GM12801 (cell line): Measurements from ENCODE around the gene ZNF532.

Experiments used
- TF ChIP-seq, protein P1 (sequence below): IDR thresholded peaks from one replicate; pipeline ENCODE4 v1.5.1; 2011; ENCODE audit warnings: control low read depth; ENCODE audit not compliant: insufficient read length; ENCODE audit errors: extremely low read depth

ZNF532 gene

DNA sequence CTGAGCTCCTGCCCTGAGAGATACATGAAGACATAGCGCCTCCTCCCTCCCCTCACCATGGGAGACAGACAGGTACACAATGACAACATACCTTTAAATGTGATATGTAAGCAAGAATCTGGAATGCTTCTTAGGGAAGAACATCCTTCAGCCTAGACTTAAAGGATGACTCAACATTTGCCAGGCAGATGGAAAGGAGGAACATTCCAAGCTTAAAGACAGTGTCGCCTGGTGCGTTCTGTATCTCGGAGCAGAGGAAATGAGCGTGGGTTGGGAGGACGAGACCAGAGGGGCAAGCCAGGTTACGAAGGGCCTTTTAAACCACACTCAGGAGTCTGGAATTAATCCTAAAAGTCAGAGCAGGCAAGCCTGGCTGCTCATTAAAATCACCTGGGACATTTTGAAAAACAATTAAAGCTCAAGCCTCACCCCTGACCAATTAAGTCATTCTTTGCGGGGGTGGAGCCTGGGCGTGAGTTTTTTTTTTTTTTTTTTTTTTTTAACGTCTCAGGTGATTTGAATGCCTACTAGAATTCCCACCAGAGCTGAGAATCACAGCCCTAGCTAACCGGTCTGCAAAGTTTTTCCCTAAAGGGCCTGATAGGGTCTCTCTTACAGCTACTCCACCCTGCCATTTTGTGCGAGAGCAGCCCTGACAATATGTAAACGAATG lies 143.8 kb downstream of the ZNF532 start:
- TF ChIP-seq, protein P1, sequence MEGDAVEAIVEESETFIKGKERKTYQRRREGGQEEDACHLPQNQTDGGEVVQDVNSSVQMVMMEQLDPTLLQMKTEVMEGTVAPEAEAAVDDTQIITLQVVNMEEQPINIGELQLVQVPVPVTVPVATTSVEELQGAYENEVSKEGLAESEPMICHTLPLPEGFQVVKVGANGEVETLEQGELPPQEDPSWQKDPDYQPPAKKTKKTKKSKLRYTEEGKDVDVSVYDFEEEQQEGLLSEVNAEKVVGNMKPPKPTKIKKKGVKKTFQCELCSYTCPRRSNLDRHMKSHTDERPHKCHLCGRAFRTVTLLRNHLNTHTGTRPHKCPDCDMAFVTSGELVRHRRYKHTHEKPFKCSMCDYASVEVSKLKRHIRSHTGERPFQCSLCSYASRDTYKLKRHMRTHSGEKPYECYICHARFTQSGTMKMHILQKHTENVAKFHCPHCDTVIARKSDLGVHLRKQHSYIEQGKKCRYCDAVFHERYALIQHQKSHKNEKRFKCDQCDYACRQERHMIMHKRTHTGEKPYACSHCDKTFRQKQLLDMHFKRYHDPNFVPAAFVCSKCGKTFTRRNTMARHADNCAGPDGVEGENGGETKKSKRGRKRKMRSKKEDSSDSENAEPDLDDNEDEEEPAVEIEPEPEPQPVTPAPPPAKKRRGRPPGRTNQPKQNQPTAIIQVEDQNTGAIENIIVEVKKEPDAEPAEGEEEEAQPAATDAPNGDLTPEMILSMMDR: no peak

DNA sequence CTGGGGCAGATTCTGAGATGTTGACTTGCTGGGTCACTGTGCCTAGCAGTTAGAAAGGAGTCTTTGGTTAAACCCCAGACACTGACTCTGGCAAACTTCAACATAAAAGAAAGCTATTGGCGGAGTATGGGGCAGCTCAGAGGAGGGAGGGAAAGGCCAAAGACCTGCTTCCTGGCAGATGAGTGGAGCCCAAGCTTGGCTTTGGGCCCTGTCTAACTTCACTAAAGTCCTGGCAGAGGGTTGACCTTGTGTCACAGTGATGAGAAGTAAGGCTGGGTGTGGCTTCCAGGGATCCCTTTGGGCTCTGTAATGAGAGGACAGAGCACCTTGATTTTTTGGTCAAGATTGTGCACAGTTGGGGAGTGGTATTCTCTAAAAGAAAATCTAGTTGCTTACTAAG lies 145.2 kb downstream of the ZNF532 start:
- TF ChIP-seq, protein P1: no peak

DNA sequence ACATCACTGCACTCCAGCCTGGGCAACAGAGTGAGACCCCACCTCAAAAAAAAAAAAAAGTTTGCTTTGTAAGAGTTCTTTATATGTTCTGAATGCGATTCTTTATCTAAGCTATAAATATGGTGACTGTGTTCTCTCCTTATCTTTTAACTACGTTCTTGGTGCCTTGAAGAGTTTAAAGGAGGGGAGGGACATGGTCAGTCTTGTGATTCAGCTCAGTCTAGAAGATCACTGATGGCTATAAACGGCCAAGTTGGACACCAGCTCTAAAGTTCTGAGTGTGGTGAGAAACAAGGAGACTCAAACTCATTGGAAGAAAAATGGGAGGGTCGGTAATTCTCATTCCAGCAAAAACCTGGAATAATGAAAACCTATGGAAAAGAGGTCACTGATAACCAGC lies 146.6 kb downstream of the ZNF532 start:
- TF ChIP-seq, protein P1: no peak

DNA sequence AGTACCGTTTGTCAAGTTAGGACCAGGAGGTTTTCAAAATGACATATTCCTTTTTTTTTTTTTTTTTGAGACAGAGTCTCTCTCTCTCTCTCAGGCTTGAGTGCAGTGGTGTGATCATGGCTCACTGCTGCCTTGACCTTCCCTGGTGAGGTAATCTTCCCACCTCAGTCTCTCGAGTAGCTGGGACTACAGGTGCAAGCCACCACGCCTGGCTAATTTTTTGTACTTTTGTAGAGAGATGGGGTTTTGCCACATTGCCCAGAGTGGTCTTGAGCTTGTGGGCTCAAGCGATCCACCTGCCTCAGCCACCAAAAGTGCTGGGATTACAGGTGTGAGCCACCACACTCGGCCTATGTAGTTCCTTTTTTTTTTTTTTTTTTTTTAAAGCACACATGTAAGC lies 147.1 kb downstream of the ZNF532 start:
- TF ChIP-seq, protein P1: no peak

DNA sequence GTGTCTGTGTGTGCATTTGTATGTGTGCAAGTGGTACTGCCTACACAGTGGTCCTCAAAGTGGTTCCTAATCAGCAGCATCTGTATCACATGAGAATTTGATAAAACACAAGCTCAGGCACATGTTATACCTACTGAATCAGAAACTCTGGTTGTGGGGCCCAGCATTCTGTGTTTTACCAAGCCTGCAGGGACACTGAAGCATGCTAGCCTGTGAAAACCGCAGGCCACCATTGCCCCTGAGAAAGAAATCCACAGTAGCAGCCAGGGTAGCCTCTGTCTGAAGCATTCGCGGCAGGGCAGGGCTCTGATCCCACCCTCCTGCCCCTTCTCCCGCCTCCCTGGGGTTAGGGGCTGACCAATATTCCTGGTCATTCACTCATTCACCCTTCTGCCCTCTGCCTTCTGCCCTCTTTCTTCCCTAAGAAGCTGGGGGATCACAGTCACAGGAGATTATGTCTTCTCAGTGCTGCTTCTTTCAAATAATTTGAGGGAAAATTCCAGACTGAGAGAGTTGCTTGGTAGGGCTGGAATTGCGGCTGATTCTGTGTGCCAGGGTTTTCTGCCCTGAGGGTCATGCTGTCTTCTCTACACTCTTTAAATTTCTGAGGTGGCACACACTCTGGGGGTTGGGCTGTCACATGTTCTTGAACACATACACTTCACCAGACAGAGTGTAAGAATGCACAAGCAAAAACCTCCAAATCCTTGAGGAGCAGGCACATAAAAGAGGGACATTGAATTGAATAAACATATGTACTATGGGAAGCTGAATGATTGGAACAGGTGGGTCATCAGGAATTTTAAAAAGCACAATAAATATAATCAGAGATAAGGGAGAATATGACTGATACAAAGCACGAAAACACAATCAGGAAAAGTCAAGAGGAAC lies 148.4 kb downstream of the ZNF532 start:
- TF ChIP-seq, protein P1: no peak

DNA sequence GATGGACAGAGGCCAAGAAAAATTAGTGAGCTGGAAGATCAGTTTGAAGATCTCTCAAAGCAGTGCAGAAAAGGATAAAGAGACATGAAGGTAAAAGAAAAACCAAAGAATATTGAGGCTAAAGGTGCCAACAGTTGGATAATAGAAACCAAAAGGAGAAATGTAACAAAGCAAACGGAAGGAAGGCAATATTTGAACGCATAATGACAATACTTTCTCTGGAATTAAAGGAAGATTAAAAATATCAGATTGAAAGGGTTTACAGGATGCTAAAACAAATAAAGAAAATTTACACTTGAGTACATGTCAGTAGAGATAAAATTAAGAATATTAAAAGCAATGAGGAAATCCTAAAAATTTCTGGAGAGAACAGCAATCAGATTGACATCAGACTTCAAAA lies 149.1 kb downstream of the ZNF532 start:
- TF ChIP-seq, protein P1: no peak

DNA sequence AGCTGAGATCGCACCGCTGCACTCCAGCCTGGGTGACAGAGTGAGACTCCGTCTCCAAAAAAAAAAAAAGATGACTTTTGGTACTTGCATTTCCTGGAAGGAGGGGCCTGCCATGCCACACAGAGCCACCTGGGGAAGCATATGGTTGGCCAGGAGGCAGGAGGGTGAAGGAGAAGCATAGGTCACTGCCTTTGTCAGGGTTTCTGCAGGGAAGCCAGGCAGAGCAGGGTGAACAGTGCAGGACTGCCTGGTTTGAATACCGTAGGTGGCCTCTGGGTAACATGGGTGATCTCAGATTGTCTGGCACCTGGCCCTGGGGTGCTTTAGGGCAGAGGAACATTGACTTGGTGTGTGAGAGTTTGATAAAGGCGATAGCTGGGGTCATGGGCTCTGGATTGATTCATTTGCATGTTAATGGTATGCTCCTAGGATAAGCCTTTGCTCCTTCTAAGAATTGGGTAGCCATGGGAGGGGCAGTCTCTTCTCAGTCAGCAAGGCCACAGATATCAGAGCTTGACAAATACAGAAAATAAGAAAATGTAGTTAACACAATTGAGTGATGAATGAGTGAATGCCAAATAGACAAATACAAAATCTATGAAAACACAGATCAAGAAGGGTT lies 151.0 kb downstream of the ZNF532 start:
- TF ChIP-seq, protein P1: no peak
